SW480 (cell line): ENCODE data around the gene MID1.
A peak's percentile ranks its signal among the peaks of the same experiment; 100 is the strongest.

Source experiments
- DNase-seq: peaks from one replicate; pipeline ENCODE4 v3.0.0-alpha.2; 2016; ENCODE audit warnings: low spot score

Gene MID1, protein sequence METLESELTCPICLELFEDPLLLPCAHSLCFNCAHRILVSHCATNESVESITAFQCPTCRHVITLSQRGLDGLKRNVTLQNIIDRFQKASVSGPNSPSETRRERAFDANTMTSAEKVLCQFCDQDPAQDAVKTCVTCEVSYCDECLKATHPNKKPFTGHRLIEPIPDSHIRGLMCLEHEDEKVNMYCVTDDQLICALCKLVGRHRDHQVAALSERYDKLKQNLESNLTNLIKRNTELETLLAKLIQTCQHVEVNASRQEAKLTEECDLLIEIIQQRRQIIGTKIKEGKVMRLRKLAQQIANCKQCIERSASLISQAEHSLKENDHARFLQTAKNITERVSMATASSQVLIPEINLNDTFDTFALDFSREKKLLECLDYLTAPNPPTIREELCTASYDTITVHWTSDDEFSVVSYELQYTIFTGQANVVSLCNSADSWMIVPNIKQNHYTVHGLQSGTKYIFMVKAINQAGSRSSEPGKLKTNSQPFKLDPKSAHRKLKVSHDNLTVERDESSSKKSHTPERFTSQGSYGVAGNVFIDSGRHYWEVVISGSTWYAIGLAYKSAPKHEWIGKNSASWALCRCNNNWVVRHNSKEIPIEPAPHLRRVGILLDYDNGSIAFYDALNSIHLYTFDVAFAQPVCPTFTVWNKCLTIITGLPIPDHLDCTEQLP

DNA sequence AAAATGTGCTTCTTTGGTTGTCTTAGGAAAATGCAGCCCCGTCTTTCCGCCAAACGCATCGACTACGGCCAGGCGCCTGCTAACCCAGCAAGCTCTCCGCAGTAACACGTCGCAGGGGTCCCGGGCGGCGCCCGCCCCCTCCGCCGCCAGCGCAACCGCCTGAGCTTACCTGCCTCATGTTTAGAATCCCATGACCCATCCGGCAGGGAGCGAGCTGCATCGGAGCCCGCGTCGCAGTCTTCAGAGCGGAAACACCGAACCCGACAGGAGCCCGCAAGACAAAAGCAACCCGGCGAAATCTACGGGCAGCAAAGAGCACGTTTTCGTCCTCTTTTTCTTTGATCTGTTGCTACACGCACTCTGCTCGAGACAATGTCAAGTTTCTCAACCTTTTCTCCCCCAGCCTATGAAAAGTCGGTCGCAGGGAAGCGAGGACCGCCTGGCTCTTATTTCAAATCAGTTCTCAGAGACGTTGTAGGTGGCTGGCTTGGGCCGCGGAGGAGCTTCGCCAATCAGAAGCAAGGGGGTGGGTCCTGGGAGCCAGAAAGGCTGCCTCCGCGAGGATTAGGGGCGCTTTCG lies at the start of gene MID1:
Gene MID1, minus strand, starts transcription at position 465 of the 579 bp plus-strand sequence. CDS start 53,038 bp downstream, outside the sequence.
- DNase-seq: peak; percentile 74

DNA sequence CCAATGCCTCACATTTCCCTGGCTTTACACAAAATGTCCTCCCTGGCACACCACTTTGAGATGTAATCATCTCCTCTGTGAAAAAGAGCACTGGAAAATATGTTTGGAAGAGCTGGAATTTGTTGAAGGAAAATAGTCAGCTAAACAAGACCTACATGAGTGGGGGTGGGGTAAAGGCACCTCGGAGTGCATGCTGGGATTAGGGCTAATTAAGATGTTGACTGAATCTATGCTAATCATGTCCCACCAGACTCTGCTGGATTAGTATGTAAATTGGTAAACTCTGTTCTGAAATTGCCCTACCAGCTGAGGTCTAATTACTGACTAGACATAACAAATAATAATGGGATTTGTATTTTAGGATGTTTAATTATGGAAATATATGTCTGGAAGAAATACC lies 46.8 kb upstream of the MID1 start:
- DNase-seq: no peak

GRCh38 chrX:10666102-10666501 lies 45.7 kb upstream of the MID1 start:
- no peak for DNase-seq

DNA sequence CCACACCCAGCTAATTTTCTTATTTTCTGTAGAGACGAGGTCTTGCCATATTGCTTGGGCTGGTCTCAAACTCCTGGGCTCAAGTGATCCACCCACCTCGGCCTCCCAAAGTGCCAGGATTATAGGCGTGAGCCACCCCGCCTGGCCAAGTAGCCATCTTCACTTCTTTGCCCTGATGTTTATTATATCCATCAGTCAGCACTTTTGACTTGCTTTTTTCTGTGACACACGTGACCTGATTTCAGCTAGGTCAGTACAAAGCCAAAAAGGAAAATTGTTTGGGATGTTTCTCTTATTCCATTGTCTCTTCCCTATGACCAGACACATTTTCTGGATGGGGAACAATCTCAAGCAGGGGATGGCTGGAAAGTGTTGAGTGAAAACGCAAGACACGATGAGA lies 45.3 kb upstream of the MID1 start:
- no peak for DNase-seq

DNA sequence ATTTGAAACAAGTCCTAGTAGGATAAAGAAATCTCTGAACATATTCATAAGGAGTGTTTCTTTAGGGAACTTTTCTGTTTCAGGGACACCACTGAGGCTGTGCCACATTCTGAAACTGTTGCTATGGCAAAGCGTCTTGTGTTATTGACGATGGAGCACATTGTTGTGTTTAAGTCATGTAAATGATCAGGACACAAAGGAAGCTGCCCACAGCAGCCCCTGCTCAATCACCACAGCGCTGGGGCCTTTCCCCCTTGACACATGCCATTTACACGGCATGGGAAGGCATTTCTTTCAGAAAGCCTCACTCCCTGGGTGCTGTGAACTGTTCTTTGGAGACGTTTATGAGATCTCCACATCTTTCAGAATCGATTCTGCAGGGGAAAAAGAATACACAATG lies 39.8 kb upstream of the MID1 start:
- no peak for DNase-seq

GRCh38 chrX:10656214-10656613 lies 35.8 kb upstream of the MID1 start:
- no peak for DNase-seq

- no peak for DNase-seq
Measured at GRCh38 chrX:10654960-10655359, 34.6 kb upstream of the MID1 start.

GRCh38 chrX:10653302-10653701 lies 32.9 kb upstream of the MID1 start:
- DNase-seq: no peak

DNA sequence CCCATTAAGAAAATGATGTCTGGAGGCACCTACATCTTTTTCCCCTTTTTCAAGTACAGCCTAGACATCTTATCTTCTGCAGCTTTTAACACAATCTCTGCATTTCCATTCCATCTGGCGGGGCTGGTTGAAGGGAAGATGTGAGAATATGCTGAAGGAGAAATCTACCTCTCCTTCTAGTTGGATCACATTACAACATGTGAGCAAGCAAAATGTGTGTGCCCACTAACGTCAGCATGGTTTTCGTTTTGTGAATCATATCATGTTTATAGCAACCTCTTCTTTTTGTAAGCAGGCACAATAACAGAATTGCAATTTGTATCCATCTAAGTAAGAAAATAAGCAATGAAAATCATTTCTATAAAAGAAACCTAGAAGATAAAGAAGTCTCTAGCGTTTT lies 28.9 kb upstream of the MID1 start:
- no peak for DNase-seq

DNA sequence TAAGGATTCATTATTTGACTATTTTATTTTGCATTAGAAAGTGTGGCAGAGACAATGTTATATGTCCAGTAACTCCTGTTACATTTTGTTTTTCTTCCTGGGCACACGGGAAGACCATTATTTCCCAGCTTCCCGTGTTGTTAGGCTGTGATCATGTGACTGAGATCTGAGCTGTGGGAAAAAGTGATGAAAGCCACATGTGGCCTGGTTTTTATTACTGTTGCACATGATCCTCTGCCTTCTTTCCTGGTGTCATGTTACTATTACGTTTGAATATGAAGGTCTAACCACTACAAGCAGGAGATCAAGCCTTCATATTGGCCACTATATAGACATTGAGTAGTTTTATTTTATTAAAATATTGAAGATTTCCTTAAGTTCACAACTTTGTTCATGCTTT lies 28.2 kb upstream of the MID1 start:
- DNase-seq: peak; percentile 36

DNA sequence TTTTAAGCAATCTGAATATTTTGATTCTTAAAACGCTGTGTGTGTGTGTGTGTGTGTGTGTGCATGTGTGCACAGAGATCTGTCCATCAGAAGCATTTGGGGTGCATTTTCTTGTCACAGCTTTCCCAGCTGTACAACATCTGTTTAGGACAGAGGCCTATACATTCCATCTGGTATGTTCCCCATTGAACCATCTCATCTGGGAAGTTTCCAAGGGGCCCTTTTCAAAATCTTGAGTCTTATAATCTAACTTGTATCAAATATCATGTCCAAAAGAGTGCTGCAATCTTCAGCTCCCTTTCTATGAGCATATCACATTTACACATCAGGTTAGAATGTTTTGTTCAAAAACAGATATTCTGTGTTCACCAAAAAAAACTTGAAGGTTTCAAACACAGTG lies 16.5 kb upstream of the MID1 start:
- DNase-seq: no peak

GRCh38 chrX:10636337-10636736 lies 16.0 kb upstream of the MID1 start:
- peak; percentile 58 for DNase-seq

- peak; percentile 79 for DNase-seq
Measured at GRCh38 chrX:10634392-10635161, 14.2 kb upstream of the MID1 start.

GRCh38 chrX:10633722-10634121 lies 13.3 kb upstream of the MID1 start:
- DNase-seq: peak; percentile 82

DNA sequence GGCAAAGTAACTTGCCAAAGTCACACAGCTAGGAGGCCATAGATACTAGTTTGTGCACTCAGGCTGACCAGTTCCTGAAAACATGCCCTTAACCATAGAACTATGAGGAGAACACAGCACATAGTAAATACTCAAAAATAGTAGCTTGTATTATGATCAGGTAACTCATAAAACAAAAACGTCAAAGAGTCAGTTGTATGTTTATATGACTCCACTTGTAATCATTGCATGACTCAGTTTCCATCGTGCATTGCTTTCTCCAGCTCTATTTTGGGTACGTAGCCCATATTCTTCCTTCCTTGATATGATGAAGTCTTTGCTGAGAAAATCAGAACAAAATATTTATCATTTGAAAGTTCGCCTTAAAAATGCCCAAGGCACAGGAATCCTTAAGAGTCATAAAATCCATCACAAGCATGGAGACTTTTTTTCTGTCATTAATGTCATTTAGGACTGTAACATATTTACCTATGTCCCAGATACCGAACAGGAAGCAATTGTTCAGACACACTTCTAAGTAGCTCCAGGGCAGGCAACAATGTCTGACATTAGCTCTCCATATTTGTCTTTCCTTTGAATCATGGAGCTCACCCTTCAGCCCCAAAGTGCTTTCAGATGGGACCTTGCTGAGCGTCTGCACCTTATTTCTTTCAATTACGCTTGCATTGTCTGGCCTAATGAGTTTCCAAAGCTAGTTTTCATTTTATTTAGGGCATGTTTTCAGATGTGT lies 11.2 kb upstream of the MID1 start:
- DNase-seq: no peak

DNA sequence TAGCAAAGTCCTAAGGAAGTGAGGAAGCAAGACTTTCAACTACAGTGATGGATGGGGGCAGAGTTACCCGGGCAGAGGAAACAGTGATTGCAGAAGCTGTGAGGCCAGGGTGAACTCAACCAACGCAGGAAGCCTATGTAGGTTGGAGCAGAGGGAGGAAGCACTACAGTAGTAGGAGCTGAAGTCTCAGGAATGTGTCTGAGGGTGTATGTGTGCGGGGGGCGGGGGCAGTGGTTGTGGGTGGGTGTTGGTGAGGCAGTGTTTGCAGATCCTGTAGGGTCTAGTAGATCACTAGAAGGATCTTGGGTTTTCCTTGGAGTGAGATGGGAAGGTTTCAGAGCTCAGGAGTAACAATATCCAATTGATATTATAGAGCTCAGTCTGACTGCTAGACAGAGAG lies 9.9 kb upstream of the MID1 start:
- DNase-seq: no peak

GRCh38 chrX:10629905-10630304 lies 9.5 kb upstream of the MID1 start:
- no peak for DNase-seq

- DNase-seq: no peak
Measured at GRCh38 chrX:10628906-10629305, 8.5 kb upstream of the MID1 start.

DNA sequence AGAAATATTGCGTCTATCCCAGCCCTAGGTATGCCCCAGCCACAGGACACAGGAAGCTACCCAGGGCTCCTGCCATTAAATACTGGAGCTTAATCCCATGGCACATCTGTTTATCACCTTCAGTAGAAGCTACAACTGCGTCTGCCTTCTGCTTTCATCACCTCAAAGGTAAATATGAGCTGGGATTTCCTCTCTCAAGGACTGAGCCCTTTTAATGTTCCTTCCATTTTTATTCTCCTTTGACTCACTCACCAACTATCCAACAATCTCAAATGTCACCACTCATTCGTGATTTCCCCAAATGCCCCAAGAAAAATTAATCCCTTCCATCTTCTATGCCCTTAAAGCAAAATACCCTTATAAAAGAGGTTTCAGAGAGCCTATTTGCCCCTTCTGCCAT lies 1.8 kb upstream of the MID1 start:
- DNase-seq: no peak

DNA sequence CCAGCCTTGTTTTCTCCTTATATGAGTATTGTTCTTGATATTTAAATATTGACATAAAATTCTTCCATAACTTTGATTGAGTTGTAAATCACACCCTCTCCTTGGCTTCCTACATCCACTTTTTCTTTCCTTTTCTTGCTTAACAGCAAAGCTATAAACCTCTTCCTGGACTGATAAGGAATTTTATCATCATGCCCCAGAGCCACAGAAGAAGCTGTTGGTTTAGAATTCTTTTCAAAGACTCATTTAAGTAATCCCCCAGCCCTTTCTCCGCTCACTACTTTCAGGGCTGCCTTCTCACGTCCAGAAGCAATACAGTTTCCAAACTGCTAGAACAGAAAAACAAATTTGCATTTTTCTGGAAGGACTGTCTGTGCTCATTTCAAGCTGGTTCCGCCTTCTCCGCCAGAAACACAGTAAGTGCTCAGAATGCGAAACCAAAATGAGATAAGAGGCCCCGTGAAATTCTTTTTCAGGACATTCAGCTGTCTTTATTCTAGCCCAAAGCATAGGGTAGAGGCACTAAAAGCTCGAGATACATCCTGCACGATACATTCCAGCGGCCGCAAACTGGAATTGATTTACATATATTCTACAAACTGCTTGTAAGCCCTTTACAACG lies 849 bp downstream of the MID1 start:
- no peak for DNase-seq

DNA sequence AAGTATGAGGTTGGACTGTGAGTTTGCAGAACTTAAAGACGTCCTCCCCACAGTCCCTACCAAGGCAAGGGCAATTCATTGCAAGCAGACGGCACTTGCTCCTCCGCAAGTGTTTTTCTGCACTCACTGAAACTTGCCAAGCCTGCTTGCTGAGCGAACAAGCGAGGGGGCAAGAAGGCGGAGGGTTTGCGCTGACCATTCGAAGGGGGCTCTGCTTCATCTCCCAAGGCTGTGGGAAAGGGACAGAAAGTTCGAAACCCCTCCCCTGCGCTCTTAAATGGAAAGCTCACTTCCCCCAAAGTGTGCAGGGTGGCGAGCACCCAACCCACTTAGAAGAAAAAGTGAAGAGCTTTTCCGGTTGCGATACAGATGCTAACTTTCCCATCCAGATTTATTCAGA lies 1.4 kb downstream of the MID1 start:
- DNase-seq: no peak

- DNase-seq: peak; percentile 72
Measured at GRCh38 chrX:10617999-10618351, 2.4 kb downstream of the MID1 start.
